Endodermal cell (in vitro differentiated cells): ENCODE data around the gene SLC35D1. TPM values are rescaled to one million over a fixed set of nuclear protein-coding genes. Genes with fewer than 3 reads are reported as not detected.

ENCODE experiments used
- DNase-seq: peaks from one replicate; pipeline ENCODE4 v3.0.0-alpha.2; 2017
- H3K27ac ChIP-seq: 2 replicates; pipeline ENCODE4 v1.5.1; 2013; ENCODE audit warnings: mild to moderate bottlenecking, low read depth, low read length, moderate library complexity
- H3K27me3 ChIP-seq: 2 replicates; pipeline ENCODE4 v1.6.1; 2013; ENCODE audit warnings: mild to moderate bottlenecking, low read length, moderate library complexity; ENCODE audit not compliant: insufficient read depth, control insufficient read depth, poor library complexity, severe bottlenecking
- H3K36me3 ChIP-seq: 2 replicates; pipeline ENCODE4 v1.7.0; 2013; ENCODE audit warnings: mild to moderate bottlenecking, low read length, moderate library complexity; ENCODE audit not compliant: control insufficient read depth, insufficient read depth
- H3K4me1 ChIP-seq: one replicate; pipeline ENCODE4 v1.7.0; 2013; ENCODE audit warnings: low read length; ENCODE audit not compliant: control insufficient read depth, insufficient read depth
- H3K4me3 ChIP-seq: 2 replicates; pipeline ENCODE4 v1.5.1; 2013; ENCODE audit warnings: mild to moderate bottlenecking, low read length, moderate library complexity
- H3K9ac ChIP-seq: 2 replicates; pipeline ENCODE4 v1.6.1; 2013; ENCODE audit warnings: mild to moderate bottlenecking, low read length, moderate library complexity; ENCODE audit not compliant: poor library complexity, severe bottlenecking; ENCODE audit errors: extremely low read depth
- H3K9me3 ChIP-seq: 2 replicates; pipeline ENCODE4 v1.6.1; 2013; ENCODE audit warnings: mild to moderate bottlenecking, low read length, moderate library complexity; ENCODE audit not compliant: control insufficient read depth
- H3K27ac Mint-ChIP-seq: 2 replicates; pipeline ENCODE4 v1.8.0; 2020; ENCODE audit warnings: mixed read lengths
- H3K27me3 Mint-ChIP-seq: 2 replicates; pipeline ENCODE4 v1.8.0; 2021; ENCODE audit warnings: mild to moderate bottlenecking, mixed read lengths; ENCODE audit not compliant: insufficient read depth
- H3K36me3 Mint-ChIP-seq: 2 replicates; pipeline ENCODE4 v1.8.0; 2020; ENCODE audit warnings: low read depth, mixed read lengths
- H3K4me1 Mint-ChIP-seq: 2 replicates; pipeline ENCODE4 v1.8.0; 2020; ENCODE audit warnings: mixed read lengths
- H3K4me3 Mint-ChIP-seq: 2 replicates; pipeline ENCODE4 v1.8.0; 2020; ENCODE audit warnings: mild to moderate bottlenecking, moderate library complexity, mixed read lengths
- H3K9me3 Mint-ChIP-seq: 2 replicates; pipeline ENCODE4 v1.8.0; 2020; ENCODE audit warnings: mild to moderate bottlenecking, mixed read lengths
- CTCF ChIP-seq: fragments of 200-600 bp; sonication (generic); conservative IDR thresholded peaks from 2 replicates; pipeline ENCODE4 v1.5.0; 2021; ENCODE audit warnings: antibody characterized with exemption, mild to moderate bottlenecking
- WGBS, 2 experiments: methylation state at CpG; one replicate each; pipeline versions ENCODE4 v1.1.5 to v1.1.7; 2013; ENCODE audit warnings: missing lambda C conversion rate in 2 of 2, mixed read lengths in 1 of 2; ENCODE audit not compliant: insufficient coverage in 1 of 2, insufficient read length in 1 of 2; 5-methylcytosine and 5-hydroxymethylcytosine counted together
- total RNA-seq, 2 donors: library from RNA; stranded (reverse); fragmentation: NEBNext Ultra II Directional in 1 of 2; extraction: Animal tissue kit (Norgen Biotek cat#: 25700) in 1 of 2; gene quantifications; 2 replicates in 1 of 2; 3 replicates in 1 of 2; pipeline ENCODE4 v1.2.1, GENCODE V29; 2021

The SLC35D1 gene
- total RNA-seq, 2 donors from 2014 or later: 5.5 to 5.9 TPM

- H3K36me3 Mint-ChIP-seq: no peaks in the 10 kb centered on the region
- Histone ChIP-seq H3K27ac (no peak overlapping the region), H3K27me3 (no peaks in the 10 kb centered on the region), H3K4me1 (no peaks in the 10 kb centered on the region), H3K9me3 (peaks cover 3% of the 10 kb centered on the region), H3K4me3 (no peak overlapping the region), H3K9ac (no peak overlapping the region), H3K36me3 (no peaks in the 10 kb centered on the region)
- H3K9me3 Mint-ChIP-seq: peaks cover 11% of the 10 kb centered on the region
- no peaks in the 10 kb centered on the region for H3K4me1 Mint-ChIP-seq
- no peak overlapping the region for H3K27ac Mint-ChIP-seq
- no peak overlapping the region for H3K4me3 Mint-ChIP-seq
- TF ChIP-seq CTCF: no peak
- peaks cover 3% of the 10 kb centered on the region for H3K27me3 Mint-ChIP-seq
- DNase-seq: no peak
- WGBS, 2 experiments: 100% methylated on average over 1 of the region's 1 CpG; no CpG with 5 or more reads in 1 of the 2 experiments
These were observed 8.5 kb upstream of the SLC35D1 start for GRCh38 chr1:67062412-67062811.

GRCh38 chr1:67061266-67061665 lies 7.3 kb upstream of the SLC35D1 start:
- no peak for TF ChIP-seq CTCF
- DNase-seq: no peak
- Mint-ChIP-seq H3K9me3 (no peaks in the 10 kb centered on the region), H3K4me3 (no peak overlapping the region), H3K36me3 (no peaks in the 10 kb centered on the region), H3K27me3 (peaks cover 2% of the 10 kb centered on the region), H3K4me1 (no peaks in the 10 kb centered on the region), H3K27ac (no peak overlapping the region)
- H3K27me3 ChIP-seq: no peaks in the 10 kb centered on the region
- H3K27ac ChIP-seq: no peak overlapping the region
- WGBS, 2 experiments: 94 to 100% methylated on average over 1 to 2 of the region's 2 CpGs
- no peaks in the 10 kb centered on the region for H3K4me1 ChIP-seq
- H3K9me3 ChIP-seq: no peaks in the 10 kb centered on the region
- H3K9ac ChIP-seq: no peak overlapping the region
- H3K36me3 ChIP-seq: no peaks in the 10 kb centered on the region
- H3K4me3 ChIP-seq: no peak overlapping the region

- Mint-ChIP-seq H3K27me3 (peaks cover 6% of the 10 kb centered on the region), H3K9me3 (no peaks in the 10 kb centered on the region), H3K4me3 (no peak overlapping the region), H3K4me1 (no peaks in the 10 kb centered on the region), H3K27ac (no peak overlapping the region), H3K36me3 (no peaks in the 10 kb centered on the region)
- H3K27ac ChIP-seq: no peak overlapping the region
- H3K9me3 ChIP-seq: no peaks in the 10 kb centered on the region
- H3K27me3 ChIP-seq: no peaks in the 10 kb centered on the region
- no peak overlapping the region for H3K9ac ChIP-seq
- TF ChIP-seq CTCF: no peak
- DNase-seq: no peak
- no peaks in the 10 kb centered on the region for H3K4me1 ChIP-seq
- no peak overlapping the region for H3K4me3 ChIP-seq
- 88 to 100% methylated on average over 2 of the region's 2 CpGs for WGBS, 2 experiments
- H3K36me3 ChIP-seq: no peaks in the 10 kb centered on the region
These were observed 6.9 kb upstream of the SLC35D1 start for GRCh38 chr1:67060811-67061218.
